HG03097 (cell line): Measurements from ENCODE around the gene SLC25A23.
"Not testable (repeated sequence)": the region's sequence is repeated elsewhere in the genome, so short reads cannot be mapped to it uniquely, and the experiment has no call there.

Experiments
- ATAC-seq: cut with Tn5 transposase; IDR thresholded peaks from one replicate; pipeline ENCODE4 v1.9.1; 2021; ENCODE audit not compliant: unreplicated experiment, low FRiP score

SLC25A23 gene

DNA sequence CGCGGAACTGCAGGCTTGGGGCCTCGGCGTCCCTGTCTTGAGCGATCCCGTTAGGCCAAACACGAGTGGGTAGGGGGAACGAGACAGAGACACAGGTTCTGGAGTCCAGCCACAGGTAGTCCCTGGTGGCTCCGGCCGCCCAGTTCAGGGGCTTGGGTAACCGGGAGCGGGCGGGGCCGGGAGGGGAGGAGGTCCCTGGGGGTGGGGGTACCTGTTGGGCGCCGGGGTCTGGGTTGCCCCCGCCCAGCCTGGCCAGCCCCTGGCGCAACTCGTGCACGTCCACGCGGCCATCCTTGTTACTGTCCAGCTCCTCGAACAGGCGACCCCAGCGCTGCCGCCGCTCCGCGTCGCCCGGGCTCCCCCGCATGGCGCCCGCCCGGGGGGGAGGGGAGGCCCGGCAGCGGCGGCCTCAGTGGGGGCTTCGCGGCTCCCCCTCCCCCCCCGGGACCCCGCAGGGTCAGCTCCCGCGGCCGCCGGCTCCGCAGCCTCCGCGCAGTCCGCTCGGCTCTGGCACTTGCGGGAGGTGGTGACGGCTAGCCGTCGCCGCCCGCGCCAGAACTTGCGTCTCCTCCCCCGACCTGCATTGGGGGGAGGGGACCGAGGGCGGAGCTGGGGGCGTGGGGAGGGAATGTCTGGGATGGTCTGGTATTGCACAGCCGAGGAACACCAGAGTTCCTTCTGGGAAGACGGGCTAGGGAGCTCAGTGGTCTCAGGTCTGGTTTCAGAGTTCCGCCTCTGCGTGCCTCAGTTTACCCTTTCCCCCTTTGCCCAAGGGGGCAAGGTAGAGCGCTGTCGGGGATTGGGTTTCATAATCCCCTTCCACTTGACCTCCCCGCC, at the start of gene SLC25A23:
SLC25A23 (minus strand) TSS at position 531 of the 837 bp plus-strand sequence; CDS start at position 367, 164 bp downstream.
- ATAC-seq = peak; percentile 35

- ATAC-seq = not testable (repeated sequence)
Observed at GRCh38 chr19:6508028-6508771, 48.6 kb upstream of the SLC25A23 start.

GRCh38 chr19:6503407-6504201, 44.0 kb upstream of the SLC25A23 start:
- no peak for ATAC-seq

- no peak for ATAC-seq
Observed at GRCh38 chr19:6501740-6502648, 42.4 kb upstream of the SLC25A23 start, which contains the start of gene TUBB4A. Gene TUBB4A (minus strand): TSS chr19:6502309. CDS start chr19:6502212, 97 bp downstream.

- ATAC-seq = no peak
Observed at GRCh38 chr19:6500837-6501739, 41.5 kb upstream of the SLC25A23 start.

DNA sequence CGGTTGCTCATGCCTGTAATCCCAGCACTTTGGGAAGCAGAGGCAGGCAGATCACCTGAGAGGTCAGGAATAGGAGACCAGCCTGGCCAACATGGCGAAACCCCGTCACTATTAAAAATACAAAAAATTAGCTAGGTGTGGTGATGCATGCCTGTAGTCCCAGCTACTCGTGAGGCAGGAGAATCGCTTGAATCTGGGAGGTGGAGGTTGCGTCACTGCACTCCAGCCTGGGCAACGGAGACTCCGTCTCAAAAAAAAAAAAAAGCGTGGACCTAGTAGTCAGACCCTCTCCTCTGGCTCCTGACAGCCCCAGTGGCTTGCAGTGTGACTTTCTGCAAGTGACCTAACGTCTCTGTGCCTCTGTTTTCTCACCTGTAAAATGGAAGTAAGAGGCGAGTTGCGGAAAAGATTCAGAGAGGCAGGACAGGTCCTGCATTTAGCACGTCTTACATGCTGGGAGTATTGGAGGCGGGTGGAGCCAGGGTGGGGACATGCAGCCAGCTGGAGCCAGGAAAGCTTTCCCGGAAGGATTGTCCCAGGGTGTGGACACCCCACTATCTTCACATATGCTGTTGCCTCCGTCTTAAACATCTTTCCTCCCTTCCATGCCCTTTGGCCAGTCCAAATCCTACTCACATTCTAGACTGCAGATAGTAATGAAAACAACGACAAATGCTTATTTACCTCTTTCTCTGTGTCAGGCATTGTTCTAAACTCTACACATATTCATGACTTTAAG, 39.6 kb upstream of the SLC25A23 start:
- no peak for ATAC-seq

GRCh38 chr19:6498294-6499036, 38.9 kb upstream of the SLC25A23 start:
- no peak for ATAC-seq

DNA sequence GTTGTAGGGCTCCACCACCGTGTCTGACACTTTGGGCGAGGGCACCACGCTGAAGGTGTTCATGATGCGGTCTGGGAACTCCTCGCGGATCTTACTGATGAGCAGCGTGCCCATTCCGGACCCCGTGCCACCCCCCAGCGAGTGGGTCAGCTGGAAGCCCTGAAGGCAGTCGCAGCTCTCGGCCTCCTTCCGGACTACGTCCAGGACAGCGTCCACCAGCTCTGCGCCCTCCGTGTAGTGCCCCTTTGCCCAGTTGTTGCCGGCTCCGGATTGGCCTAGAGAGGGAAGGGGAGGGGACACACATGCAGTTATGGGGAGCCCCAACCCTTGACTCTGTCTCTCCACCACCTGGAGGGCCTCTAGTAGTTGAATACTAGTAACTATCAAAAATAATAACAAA, 36.4 kb upstream of the SLC25A23 start:
- ATAC-seq = no peak

DNA sequence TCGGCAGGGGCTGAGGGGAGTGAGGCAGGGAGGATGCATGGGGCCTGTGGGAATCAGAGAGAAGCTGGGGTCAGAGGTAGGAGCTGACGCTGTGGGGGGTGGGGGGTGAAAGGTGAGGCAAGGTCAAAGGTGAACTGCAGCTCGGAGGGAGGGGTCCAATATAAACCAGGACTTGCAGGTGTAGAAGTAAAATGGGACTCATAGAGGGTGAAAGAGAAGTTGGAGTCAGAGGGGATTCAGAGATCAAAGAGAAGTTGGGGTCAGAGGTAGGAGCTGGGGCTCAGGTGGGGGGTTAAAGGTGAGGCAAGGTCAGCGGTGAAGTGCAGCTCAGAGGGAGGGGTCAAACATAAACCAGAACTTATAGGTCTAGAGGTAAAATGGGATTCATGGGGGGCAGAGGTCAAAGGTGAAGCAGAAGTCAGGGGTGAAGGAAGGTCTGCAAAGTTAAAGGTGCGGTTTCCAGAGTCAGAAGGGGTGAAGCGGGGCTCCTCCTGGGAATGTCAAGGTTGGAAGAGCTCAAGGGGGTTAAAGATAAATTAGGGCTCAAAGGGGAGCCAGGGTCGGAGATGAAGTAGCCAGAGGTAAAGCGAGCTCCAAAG, 34.9 kb upstream of the SLC25A23 start:
- ATAC-seq = no peak

- ATAC-seq = no peak
Observed at GRCh38 chr19:6491802-6492592, 32.4 kb upstream of the SLC25A23 start.

GRCh38 chr19:6490134-6490533, 30.5 kb upstream of the SLC25A23 start:
- no peak for ATAC-seq

GRCh38 chr19:6489278-6490061, 29.9 kb upstream of the SLC25A23 start:
- ATAC-seq = no peak

DNA sequence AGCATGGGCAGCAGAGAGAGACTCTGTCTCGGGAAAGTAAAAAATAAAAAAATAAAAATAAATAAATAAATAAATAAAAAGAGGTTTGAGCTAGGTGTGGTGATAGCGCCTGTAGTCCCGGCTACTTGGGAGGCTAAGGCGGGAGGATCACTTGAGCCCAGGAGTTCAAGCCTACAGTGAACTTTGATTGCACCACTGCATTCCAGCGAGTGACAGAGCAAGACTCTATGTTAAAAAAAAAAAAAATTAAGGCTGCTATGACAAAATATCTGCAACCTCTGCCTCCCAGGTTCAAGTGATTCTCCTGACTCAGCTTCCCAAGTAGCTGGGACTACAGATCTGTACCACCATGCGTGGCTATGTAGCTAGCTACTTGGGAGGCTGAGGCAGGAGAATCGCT, 25.2 kb upstream of the SLC25A23 start:
- no peak for ATAC-seq

- ATAC-seq = no peak
Observed at GRCh38 chr19:6484230-6484629, 24.6 kb upstream of the SLC25A23 start.

DNA sequence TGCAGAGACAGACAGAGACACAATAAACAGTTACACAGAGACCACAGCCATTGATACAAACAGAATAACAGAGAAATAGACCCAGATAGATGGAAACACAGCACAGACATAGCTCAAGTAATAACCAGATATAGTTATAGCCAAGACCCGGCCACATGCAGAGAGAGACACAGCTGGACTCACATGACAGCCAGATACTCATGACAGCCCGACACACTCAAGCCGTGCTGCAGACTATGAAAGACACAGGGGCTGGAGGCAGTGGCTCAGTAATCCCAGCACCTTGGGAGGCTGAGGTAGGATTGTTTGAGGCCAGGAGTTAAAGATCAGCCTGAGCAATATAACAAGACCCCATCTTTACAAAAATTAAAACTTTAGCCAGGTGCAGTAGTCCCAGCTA, 23.6 kb upstream of the SLC25A23 start:
- ATAC-seq = no peak

- no peak for ATAC-seq
Observed at GRCh38 chr19:6482343-6482686, 22.7 kb upstream of the SLC25A23 start.
